Tibial artery (tissue), 4 donors: ENCODE measurements around the gene KCNT1.

Experiments
- DNase-seq, 2 donors: peaks; one replicate each; pipeline ENCODE4 v3.0.0-alpha.2; 2019
- H3K27ac ChIP-seq, 2 donors: fragments of 200-600 bp; sonication (generic) in 1 of 2; 1 replicate in 1 of 2; 2 replicates in 1 of 2; pipeline ENCODE4 v1.5.1; 2018 to 2019; ENCODE audit warnings: mild to moderate bottlenecking in 1 of 2
- H3K27me3 ChIP-seq, 2 donors: fragments of 200-600 bp; sonication (generic) in 1 of 2; one replicate each; pipeline versions ENCODE4 v1.5.1 to v1.6.0; 2016 to 2019
- H3K36me3 ChIP-seq, 3 donors: fragments of 200-600 bp; sonication (generic) in 2 of 3; one replicate each; pipeline ENCODE4 v1.5.1; 2016 to 2019; ENCODE audit warnings: mild to moderate bottlenecking in 2 of 3
- H3K4me1 ChIP-seq, 4 donors: fragments of 200-600 bp; sonication (generic) in 2 of 4; 1 replicate in 3 of 4; 2 replicates in 1 of 4; pipeline ENCODE4 v1.5.1; 2016 to 2019
- H3K4me3 ChIP-seq, 2 donors: fragments of 200-600 bp; sonication (generic) in 1 of 2; 1 replicate in 1 of 2; 2 replicates in 1 of 2; pipeline ENCODE4 v1.5.1; 2018 to 2019; ENCODE audit warnings: mild to moderate bottlenecking in 2 of 2
- H3K9me3 ChIP-seq, 3 donors: fragments of 200-600 bp; sonication (generic) in 1 of 3; one replicate each; pipeline ENCODE4 v1.5.1; 2016 to 2019
- CTCF ChIP-seq, 2 experiments: fragments of 200-600 bp in 1 of 2; fragments of 450-650 bp in 1 of 2; IDR thresholded peaks; one replicate each; pipeline ENCODE4 v1.5.1; 2017 to 2019; ENCODE audit warnings: antibody characterized with exemption in 2 of 2, mild to moderate bottlenecking in 1 of 2, moderate library complexity in 1 of 2
- intact Hi-C: fragments of 100-400 bp; cut with DNase I; formaldehyde crosslinking; loops from one replicate; pipeline ENCODE4 v1.15.0; 2023; ENCODE audit warnings: low total_unique reads

The KCNT1 gene

GRCh38 chr9:135840539-135840938 is 138.6 kb downstream of the KCNT1 start:
- H3K9me3 ChIP-seq = no peaks in the 10 kb centered on the region
- intact Hi-C loops = no loop called here
- no peak for TF ChIP-seq CTCF (IDR thresholded peaks at IDR 0.05)
- H3K36me3 ChIP-seq = peaks cover 0 to 24% (median 13%) of the 10 kb centered on the region in 3 donors
- H3K27ac ChIP-seq = no peak overlapping the region
- no peaks in the 10 kb centered on the region for H3K27me3 ChIP-seq
- H3K4me1 ChIP-seq = no peaks in the 10 kb centered on the region
- H3K4me3 ChIP-seq = no peak overlapping the region
- DNase-seq = no peak
